Measurements from ENCODE around the gene ZNF503.

DNA sequence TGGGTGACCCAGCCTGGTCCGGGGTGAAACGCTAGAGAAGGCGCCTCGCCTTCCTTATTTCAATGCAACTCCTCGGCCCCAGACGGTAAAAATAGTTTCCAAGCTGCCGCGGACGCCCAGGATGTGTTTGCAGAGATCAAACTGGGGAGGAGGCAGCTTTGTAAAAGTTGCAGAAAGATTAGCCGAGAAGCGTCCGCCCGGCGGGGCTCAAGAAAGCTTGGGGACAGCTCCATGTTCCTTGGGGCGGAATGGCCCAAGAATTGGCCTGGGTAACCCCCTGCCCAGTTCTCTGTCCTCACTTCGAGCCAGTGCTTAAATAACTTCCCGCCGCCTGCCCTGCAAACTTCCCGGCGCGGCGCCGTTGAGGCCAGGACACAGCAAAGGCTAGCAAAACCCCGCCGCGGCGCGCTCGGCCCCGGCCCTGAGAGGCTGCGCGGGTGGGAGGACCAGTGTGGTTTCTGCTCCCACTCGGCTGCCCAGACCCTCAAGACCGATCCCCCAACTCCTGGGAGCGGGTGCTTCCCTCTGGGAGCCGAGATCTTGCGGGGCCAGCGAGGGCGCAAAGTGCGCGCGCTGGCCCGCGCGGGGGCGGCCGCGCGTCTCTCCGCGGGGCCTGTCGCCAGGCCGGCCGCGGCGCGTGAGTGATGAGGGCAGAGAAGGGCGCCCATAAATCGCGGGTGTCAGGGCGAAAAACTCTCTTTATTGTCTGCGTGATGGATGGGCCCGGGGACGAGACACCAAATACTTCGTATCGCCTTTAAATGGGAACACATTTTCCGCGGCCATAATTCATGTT is 6.3 kb upstream of the ZNF503 start:
- no peak for TF ChIP-seq EZH2 (IDR thresholded peaks at IDR 0.05)
- TF ChIP-seq POLR2AphosphoS5 (IDR thresholded peaks at IDR 0.05; ENCODE audit: borderline replicate concordance, low read depth, low read length): no peak
